ENCODE results near the gene CMTM1.
"Not testable (repeated sequence)": the region's sequence is repeated elsewhere in the genome, so short reads cannot be mapped to it uniquely, and the experiment has no call there.

CMTM1 gene

DNA sequence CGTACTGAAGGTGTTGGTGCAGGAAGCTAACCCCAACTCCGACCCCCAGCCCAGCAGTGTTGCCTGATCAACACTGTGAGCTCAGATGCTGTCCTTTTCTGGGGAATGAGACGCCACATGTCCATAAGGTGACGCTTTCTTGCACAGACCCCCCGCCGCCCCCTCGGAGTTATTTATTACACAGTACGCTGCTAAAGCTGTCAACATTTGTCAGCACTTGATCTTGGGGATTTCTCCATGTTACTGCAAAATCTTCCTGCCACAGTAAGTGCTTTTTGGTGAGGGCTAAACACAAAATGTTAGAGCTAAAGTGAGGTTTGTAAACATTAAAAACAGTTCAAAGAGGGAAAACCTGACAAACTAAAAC, 54.2 kb downstream of the CMTM1 start:
- H3K27ac ChIP-seq, result no peak overlapping the region
- TF ChIP-seq, protein P1, sequence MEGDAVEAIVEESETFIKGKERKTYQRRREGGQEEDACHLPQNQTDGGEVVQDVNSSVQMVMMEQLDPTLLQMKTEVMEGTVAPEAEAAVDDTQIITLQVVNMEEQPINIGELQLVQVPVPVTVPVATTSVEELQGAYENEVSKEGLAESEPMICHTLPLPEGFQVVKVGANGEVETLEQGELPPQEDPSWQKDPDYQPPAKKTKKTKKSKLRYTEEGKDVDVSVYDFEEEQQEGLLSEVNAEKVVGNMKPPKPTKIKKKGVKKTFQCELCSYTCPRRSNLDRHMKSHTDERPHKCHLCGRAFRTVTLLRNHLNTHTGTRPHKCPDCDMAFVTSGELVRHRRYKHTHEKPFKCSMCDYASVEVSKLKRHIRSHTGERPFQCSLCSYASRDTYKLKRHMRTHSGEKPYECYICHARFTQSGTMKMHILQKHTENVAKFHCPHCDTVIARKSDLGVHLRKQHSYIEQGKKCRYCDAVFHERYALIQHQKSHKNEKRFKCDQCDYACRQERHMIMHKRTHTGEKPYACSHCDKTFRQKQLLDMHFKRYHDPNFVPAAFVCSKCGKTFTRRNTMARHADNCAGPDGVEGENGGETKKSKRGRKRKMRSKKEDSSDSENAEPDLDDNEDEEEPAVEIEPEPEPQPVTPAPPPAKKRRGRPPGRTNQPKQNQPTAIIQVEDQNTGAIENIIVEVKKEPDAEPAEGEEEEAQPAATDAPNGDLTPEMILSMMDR (IDR thresholded peaks at IDR 0.05), result no peak
- no peak for TF ChIP-seq ZFX (IDR thresholded peaks at IDR 0.05; ENCODE audit: borderline replicate concordance)

DNA sequence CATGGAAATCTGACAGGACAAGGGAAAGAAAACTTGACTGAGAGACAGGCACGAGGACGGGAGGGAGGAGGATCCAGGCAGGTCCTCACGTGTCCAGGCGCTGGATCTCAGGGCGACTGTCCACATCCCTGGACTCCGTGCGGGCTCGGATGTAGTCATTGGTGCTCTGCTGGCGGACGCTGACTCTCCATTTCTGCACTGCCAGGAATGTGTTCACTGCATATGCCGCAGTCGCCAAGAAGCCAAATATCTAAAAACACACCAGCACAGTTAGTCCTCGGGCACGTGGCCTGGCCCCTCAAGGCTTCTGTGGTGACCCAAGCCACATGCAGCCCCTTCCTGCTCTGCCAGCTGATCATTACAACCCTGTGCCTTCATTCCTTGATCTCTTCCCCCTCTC, 55.7 kb downstream of the CMTM1 start:
- TF ChIP-seq, protein P1 (IDR thresholded peaks at IDR 0.05), result no peak
- TF ChIP-seq ZFX (IDR thresholded peaks at IDR 0.05; ENCODE audit: borderline replicate concordance), result no peak
- no peak overlapping the region for H3K27ac ChIP-seq

DNA sequence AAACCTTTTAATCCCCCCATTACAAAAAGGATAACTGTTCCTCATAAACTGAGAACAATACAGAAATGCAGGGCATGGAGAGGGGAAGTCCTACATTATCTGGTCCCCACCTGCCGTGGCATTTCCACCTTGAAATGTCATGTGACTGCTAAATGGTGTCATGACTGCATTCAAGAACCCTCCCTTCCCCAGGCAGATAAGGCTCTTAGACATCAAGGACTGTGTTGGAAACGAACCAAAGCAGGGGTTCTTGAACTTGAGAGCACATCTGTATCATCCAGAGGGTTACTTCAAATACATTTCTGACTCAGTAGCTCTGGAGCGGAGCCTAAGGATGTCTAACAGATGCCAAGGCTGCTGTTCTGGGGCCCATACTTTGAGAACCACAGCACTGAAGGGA, 56.6 kb downstream of the CMTM1 start:
- no peak overlapping the region for H3K27ac ChIP-seq
- TF ChIP-seq, protein P1 (IDR thresholded peaks at IDR 0.05), result no peak
- TF ChIP-seq ZFX (IDR thresholded peaks at IDR 0.05; ENCODE audit: borderline replicate concordance), result no peak

DNA sequence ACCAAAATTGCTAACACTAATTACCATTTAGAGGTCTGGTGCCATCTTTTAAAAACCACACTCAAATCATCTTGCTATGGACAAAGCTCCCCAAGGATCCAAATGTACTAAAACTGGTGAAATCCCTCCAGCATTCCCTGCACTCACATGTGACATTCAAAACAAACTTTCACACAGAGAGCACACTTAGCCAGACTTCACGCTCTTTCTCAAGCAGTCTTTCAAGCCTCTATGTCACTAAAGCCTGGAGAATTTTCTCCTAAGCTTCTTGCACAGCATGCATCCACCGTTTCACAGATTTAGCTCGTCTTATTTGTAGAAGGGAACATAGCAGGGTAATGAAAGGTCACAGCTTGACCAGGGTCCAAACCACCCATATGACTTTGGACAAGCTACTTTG, 57.5 kb downstream of the CMTM1 start:
- H3K27ac ChIP-seq, result no peak overlapping the region
- TF ChIP-seq, protein P1 (IDR thresholded peaks at IDR 0.05), result no peak
- TF ChIP-seq ZFX (IDR thresholded peaks at IDR 0.05; ENCODE audit: borderline replicate concordance), result no peak

DNA sequence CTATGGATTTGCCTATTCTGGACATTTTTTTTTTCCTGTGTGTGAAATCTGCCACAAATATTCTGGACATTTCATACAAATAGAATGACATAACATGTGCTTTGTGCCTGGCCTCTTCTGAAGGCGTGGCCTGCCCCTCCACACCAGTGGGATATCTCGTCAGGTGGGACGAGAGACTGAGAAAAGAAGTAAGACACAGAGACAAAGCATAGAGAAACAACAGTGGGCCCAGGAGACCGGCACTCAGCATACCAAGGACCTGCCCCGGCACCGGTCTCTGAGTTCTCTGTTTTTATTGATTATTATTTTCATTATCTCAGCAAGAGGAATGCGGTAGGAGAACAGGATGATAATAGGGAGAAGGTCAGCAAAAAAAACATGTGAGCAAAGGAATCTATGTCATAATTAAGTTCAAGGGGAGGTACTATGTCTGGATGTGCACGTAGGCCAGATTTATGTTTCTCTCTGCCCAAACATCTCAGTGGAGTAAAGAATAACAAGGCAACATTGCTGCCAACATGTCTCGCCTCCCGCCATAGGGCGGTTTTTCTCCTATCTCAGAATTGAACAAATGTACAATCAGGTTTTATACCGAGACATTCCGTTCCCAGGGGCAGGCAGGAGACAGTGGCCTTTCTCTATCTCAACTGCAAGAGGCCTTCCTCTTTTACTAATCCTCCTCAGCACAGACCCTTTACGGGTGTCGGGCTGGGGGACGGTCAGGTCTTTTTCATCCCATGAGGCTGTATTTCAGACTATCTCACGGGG, 61.6 kb downstream of the CMTM1 start:
- H3K27ac ChIP-seq, result not testable (repeated sequence)
